HG02610 (cell line): ENCODE results near the gene SHROOM4.

Source experiments
- ATAC-seq: cut with Tn5 transposase; IDR thresholded peaks from one replicate; pipeline ENCODE4 v1.9.1; 2021; ENCODE audit warnings: mild to moderate bottlenecking, moderate library complexity; ENCODE audit not compliant: unreplicated experiment

SHROOM4 gene, protein sequence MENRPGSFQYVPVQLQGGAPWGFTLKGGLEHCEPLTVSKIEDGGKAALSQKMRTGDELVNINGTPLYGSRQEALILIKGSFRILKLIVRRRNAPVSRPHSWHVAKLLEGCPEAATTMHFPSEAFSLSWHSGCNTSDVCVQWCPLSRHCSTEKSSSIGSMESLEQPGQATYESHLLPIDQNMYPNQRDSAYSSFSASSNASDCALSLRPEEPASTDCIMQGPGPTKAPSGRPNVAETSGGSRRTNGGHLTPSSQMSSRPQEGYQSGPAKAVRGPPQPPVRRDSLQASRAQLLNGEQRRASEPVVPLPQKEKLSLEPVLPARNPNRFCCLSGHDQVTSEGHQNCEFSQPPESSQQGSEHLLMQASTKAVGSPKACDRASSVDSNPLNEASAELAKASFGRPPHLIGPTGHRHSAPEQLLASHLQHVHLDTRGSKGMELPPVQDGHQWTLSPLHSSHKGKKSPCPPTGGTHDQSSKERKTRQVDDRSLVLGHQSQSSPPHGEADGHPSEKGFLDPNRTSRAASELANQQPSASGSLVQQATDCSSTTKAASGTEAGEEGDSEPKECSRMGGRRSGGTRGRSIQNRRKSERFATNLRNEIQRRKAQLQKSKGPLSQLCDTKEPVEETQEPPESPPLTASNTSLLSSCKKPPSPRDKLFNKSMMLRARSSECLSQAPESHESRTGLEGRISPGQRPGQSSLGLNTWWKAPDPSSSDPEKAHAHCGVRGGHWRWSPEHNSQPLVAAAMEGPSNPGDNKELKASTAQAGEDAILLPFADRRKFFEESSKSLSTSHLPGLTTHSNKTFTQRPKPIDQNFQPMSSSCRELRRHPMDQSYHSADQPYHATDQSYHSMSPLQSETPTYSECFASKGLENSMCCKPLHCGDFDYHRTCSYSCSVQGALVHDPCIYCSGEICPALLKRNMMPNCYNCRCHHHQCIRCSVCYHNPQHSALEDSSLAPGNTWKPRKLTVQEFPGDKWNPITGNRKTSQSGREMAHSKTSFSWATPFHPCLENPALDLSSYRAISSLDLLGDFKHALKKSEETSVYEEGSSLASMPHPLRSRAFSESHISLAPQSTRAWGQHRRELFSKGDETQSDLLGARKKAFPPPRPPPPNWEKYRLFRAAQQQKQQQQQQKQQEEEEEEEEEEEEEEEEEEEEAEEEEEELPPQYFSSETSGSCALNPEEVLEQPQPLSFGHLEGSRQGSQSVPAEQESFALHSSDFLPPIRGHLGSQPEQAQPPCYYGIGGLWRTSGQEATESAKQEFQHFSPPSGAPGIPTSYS (N-terminal part only)

DNA sequence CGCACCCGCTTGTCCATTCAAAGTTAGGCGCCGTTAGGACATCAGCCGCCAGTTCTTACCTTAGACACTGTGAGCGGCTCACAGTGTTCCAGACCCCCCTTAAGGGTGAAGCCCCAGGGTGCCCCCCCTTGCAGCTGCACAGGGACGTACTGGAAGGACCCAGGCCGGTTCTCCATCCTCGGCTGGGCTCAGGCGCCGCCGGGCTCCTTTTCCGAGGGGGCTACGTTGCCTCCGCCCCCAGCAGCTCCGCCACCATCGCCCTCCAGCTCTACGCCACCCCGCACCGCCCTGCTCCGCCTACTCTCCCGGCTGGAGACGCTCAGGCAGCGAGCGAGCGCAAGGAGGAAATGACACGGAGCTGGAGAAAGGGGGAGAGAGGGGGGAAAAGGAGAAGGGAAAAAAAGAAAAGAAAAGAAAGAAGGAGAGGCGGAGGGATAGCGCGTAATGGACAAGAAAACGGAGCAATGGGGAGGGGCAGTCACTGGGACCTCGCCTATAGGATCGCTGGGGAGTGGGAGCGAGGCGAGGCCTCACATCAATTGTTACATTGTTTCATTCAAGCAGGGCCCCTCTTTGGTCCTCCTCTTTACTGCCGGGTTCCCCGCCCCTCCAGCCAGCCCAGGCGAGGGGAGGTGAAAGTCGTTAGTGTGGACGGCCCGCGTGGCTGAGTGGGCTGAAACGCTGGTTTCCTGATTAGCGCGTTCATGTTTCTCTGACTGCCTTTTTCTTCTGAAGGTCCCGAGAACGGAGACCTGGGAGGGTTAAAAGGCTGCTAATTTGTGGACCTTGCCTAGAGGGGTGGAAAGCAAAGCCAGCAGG is at the start of gene SHROOM4:
SHROOM4 (minus strand) TSS at position 352 of the 819 bp plus-strand sequence; CDS start at position 176, 176 bp downstream.
- no peak for ATAC-seq

DNA sequence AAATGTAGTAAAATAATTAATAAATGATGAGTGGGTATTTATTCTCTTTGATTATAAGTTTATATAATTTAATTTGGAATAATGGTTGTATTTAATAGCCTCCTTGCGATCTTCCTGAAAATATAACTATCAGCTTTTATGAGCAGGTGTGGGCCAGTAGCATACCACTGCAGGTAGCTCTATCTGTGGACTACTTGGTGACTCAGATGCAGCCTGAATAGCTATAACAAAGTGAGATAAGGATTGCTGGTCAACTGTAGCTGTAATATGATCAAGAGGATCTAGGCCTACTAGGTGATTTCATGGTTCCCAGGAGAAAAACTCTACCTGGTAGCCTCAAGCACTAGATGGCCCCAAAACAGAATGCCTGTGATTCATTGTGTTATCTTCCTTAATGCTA is 49.5 kb upstream of the SHROOM4 start:
- no peak for ATAC-seq

DNA sequence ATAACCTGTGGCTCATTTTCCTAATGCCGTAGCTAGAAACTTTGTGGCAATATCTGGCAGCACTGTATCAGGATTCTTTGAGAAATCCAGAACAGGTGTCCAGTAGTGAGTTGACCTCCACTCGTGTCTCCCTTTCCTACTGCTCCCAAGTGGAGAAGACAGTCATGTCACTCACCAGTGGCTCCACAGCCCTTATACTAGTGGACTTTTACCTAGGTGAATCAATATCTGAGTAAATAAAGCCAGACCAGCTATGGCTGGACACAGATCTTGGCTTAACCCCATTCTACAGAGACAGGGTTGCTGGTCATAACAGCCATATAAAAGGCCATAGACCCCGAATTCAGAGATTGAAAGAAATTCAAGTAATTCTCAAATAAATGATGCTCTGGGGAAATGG is 46.5 kb upstream of the SHROOM4 start:
- ATAC-seq = no peak

DNA sequence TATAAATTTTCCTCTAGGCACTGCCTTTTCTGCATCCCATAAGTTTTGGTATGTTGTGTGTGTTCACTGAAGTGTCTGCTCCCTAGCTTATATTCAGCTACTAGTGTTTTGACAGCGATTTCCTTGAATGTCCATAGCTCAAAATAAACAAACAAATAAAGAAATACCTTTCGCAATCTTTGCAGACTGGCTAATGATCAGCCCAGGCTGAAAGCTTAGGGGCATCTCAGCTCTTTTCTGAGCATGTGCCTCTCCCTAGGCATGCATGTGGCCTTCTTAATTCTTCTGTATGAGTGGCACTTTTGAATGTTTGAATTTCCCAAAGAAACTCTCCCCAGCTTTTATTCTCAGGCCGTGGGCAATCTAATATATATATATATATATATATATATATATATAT is 44.6 kb upstream of the SHROOM4 start:
- no peak for ATAC-seq

DNA sequence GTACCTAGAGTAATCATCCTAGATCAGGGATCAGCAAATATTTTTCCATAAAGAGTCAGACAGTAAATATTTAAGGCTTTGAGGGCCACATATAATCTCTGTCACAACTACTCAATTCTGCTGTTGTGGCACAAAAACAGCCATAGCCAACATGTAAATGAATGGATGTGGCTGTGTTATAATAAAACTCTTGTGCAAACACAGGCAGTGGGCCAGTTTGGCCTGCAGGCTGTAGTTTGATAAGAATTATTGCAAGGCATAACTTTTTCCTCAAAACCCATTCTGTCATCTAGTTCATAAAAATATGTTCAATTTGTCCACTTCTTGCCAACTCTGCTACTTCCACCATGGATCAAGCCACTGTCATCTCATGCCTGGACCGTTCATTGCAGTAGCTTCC is 39.4 kb upstream of the SHROOM4 start:
- no peak for ATAC-seq

DNA sequence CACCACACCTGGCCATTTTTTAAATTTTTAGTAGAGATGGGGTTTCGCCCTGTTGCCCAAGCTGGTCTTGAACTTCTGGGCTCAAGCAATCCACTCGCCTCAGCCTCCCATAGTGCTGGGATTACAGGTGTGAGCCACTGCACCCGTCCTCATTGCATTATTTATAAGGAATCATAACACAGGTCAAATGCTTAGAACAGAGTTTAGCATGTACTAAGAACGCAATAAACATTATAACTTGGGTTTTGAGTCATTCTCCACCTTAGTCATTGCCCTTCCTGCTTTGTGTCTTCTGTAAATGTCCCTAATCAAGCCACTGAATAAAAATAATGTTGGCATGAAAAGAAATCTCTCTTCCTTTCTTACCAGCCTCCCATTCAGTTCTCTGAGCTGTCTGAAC is 38.5 kb upstream of the SHROOM4 start:
- no peak for ATAC-seq

DNA sequence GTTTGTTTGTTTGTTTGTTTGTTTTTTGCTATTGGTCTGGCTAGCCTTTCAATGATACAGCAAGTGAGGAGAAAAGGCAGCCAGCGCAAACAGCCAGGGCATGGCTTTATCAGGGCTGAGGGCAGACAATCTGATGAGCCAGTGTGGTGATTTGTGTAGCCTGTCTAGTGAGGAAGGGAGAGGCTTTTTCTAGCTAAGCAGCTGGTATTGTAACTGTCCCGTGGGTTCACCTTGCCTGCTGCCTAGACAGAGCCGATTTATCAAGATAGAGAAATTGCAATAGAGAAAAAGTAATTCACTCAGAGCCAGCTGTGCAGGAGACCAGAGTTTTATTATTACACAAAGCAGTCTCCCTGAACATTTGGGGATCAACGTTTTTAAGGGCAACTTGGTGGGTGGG is 28.2 kb upstream of the SHROOM4 start:
- no peak for ATAC-seq

DNA sequence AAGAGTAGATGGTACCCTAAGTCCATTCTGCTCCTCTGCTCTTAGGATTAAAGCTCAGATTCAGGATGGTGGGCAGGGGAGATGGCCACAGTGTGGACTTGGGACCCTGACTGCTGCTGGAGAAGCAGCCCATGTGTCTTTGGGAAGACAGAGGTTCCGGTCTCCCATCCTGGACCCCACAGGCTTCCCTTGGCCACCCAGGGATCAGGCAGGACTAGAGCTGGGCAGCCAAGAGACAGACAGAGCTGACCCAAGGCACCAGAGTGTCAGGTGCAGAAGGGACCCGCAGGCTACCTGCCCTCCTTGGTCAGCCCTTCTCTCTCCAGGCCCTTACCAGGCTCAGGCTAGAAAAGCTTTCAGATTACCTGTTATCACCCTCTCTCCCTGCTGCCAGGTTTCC is 25.7 kb upstream of the SHROOM4 start:
- ATAC-seq = no peak

DNA sequence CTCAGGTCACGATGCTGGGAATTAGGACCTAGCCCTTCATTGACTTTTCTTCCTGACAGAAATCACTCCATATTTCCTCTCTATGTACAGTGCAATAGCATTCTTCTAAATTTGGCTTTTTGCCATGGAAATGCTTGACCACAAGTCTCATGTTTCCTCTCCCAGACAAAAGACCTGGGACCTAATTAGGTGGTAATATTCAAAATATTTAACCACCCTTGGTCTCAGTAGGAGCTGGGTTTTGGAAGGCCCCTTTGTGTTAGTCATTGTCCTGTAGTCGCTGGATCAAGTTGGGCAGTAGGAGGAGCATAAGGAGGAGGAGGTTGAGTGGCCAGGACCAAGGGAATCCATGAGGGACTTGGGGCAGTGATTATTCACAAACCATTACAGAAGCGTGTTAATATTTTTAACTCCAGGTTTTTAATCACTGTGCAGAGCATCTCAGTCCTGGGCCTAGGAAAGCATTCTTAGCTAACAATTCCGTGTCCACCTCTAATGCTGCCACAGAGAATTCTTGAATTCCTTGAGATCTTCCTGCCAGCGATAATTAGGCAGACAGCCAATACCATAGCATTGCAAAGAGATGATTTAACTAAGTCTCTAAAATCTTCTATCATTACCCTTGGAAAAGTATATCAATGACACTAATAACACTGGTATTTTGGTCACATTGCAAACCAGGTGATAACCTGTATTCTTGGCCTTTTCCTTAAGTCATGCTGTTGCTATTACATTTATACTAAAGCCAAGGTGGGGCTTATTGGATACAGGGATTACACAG is 25.0 kb upstream of the SHROOM4 start:
- ATAC-seq = no peak

DNA sequence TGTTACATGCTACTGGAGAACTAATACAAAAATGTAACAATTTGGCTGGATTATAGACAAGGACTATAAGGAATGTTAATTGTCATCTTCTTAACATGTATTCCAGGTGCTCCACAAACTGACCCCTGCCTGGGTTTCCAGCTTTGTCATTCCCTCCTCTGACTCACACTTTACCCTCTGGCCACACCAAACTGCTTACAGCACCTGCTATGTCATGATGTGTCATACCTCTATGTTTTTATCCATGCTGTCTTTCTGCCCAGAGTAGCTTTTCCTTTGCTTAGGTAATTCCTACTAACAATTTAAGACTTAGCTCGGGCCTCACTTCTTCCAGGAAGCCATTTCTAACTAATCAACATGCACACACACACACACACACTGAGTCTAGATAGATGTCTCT is 14.0 kb upstream of the SHROOM4 start:
- ATAC-seq = no peak

DNA sequence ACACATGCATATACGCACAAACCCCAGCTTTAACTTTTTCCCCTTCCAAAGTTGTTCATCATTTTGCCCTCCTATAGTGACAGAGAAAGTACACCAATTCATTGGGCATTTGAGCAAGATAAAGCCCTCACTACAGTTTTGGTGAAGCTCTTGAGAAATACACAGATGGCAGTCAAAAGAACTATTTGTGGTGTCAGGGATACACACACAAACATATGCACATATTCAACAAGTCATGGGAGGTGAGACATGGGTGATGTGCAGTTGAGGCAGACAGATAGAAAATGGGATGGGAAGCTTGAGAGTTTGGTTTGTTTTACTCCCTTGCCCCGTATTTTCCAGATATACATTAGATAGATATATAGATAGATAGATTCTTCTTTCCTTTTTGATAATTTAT is 11.8 kb upstream of the SHROOM4 start:
- no peak for ATAC-seq

DNA sequence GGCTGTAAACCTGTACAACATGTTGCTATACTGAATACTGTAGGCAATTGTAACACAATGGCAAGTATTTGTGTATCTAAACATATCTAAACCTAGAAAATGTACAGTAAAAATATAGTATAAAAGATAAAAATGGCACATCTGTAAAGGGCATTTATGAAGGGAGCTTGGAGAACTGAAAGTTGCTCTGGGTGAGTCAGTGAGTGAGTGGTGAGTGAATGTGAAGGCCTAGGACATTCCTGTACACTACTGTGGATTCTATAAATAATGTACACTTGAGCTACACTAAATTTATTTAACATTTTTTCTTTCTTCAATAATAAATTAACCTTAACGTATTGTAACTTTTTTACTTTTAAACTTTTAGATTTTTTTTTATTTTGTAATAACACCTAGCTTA is 5.0 kb upstream of the SHROOM4 start:
- ATAC-seq = no peak

DNA sequence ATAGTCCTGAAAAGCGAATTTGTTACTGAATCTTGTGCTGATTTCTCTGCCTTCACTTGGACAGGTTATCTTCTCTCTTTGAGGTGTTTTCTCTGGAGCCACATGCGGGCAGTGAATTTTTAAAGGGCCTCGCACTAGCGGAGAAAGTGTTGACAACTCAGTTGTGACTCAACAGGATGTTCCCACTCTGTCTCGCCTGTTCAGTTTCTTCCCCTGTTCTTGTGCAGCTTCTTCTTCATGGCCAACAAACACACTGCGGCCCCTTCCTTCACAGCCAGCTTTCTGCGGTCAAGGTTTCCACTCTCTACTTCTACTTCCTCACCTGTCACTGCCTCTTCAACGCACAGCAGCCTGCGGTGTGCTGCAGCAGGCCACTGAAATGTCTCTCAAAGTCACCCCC is 1.1 kb upstream of the SHROOM4 start:
- ATAC-seq = no peak

DNA sequence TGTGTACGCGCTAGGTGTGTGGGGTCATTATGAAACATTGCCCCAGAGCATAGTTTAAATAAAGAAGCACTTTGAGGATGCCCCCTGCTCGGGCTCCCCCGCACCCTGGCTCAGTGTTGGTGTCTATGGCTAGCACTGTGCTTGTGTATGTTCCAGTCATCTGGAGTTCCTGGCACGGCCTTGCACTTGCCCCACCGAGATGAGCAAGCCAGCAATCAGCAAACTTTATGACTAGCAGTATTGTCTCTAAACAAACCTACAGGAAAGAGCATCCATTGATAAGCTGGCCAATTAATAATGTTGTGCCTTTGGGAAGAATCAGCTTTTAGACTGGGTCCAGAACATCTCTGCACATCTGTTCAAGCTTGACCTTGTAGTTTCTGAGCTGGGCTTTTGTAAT is 707 bp upstream of the SHROOM4 start:
- ATAC-seq = no peak

DNA sequence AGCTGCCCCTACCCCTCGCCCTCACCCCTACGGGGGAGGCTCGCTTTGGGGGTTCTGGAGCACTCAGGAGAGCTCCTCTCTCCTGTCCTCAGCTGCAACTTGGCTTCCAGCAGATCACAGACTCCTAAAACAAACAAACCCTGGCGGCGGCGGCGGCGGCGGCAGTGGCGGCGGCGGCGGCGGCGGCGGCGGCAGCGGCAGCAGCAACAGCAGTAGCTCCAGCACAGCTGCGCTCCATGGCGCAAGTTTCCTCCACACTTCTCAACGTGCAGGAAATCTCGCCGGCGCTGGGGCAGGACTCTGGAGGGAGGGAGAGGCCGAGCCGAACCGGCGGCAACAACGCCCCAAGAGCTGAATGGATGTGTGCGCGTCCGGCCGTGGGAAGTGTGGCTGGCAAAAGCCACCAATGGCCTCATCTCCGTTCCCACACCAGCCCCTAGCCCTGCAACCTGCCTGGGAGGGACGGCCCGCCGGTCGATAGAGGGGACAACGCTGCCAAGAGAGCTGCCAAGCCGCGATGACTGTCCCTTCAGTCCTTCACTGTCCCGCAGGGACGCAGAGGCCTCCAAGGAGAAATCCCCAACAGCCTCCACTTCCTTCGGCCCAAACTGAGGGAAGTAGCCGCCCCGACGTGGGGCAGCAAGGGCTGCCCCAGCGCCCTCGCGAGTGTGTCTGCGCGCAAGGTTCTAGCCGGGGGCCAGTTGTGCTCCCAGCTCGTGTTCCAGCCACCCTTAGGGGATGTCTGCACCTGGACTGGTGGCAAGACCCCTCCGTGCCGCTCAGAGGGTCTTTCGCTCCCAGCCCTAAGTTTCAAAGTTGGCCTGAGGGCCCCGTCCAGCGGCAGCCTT is 775 bp downstream of the SHROOM4 start:
- ATAC-seq = no peak

DNA sequence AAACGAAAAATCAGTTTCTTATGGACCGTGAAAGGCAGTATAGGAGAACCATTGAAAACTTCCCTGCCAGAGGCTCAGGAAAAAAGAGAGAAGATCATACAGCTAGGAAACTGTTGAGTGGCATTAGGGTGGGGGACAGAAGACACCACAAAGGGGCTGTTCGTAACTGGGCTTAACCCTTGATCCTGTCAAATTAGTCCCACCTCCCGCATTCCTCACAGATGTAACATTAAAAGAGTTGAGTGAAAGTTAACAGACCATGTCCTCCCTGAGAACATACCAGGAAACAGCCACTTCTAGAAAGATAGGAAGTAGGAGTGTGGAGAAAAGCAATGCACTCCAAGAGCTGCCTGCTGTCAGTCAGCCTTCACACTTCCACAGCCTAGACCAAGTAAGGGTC is 8.7 kb downstream of the SHROOM4 start:
- no peak for ATAC-seq

DNA sequence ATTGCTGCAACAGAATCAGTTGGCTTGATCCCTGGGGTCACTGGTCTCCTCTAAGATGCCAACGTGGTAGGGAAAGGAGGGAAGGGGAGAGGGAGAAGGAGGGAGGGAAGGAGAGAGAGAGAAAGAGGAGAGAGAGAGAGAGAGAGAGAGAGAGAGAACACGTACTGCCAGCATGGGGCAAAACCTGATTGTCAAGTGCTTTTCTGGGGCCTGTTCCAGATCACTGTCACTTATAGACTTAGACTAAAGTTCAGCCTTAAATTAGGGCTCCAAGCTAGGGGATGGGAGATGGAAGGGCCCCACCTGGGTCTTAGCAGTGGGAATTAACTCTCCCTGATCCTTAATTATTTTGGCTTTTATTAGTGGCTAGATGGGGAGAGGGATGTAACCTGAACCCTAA is 12.9 kb downstream of the SHROOM4 start:
- no peak for ATAC-seq

DNA sequence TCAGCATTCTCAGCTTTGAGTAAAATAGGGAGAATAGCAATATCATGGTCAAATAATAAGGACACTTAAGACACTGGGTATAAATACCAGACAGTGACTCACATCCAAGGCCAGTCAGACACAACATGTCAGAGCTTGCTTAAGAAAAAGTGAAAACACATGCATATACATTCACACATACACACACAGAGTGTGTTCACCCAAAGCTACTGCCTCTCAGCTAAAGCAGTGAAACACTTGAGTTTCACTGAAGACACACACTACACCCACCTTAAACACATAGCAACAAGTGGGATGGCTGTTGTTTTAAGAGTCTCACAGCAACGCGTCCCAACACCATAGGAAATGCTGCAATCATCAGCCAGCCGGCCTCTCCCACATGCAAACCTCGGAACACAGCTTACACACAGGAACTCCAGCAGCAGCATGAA is 14.4 kb downstream of the SHROOM4 start:
- ATAC-seq = no peak

DNA sequence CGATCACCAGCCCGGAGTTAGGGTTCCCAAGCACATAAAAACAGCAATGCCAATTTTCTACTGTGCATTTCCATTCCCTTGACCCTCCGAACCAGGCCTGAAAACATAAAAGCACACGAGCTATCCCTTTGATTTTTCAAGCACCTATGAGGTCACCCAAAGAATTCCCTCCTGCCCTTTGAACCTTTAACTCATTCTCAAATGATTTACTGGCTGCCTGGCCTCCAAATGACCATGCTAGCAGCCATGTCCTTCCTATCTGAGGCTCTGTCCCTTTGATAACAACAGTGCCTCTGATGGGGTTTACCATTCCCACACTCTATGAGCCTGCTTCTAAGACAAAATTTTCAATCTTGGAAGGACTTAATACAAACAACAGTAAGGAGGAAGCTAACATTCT is 15.2 kb downstream of the SHROOM4 start:
- no peak for ATAC-seq
